ENCODE data around the gene NOP9. TPM values are rescaled to one million over a fixed set of nuclear protein-coding genes. Genes with fewer than 3 reads are reported as not detected.

The NOP9 gene
- total and polyA plus RNA-seq, 9 of the 15 experiments (the other 6 are each of a cell fraction or from before 2014, with no cell fraction given), result 1.0 to 27.9 (median 15.1) TPM

GRCh38 chr14:24252289-24253124 lies 47.1 kb upstream of the NOP9 start (continued):
- TF ChIP-seq CHD4 (IDR thresholded peaks at IDR 0.05; ENCODE audit: insufficient read depth, insufficient replicate concordance, low read depth, low read length, poor library complexity, severe bottlenecking), result no peak
- no peak for TF ChIP-seq MCM7 (IDR thresholded peaks at IDR 0.05)
- TF ChIP-seq ZNF589 (CRISPR knock-in tag; IDR thresholded peaks at IDR 0.05; ENCODE audit: low read depth), result no peak
- TF ChIP-seq ELF4 (CRISPR knock-in tag; IDR thresholded peaks at IDR 0.05), result no peak
- TF ChIP-seq HLTF (IDR thresholded peaks at IDR 0.05), result no peak
- TF ChIP-seq HMG20A (CRISPR knock-in tag; conservative IDR thresholded peaks at IDR 0.05), result no peak

GRCh38 chr14:24253936-24254335 lies 45.7 kb upstream of the NOP9 start:
- POLR2A ChIA-PET, result no interaction called here
- no peaks in the 10 kb centered on the region for H3K27me3 ChIP-seq (ENCODE audit: control insufficient read depth in 2 of 2, insufficient read depth in 2 of 2, low read length in 2 of 2)
- no peak overlapping the region for H3K9ac ChIP-seq (ENCODE audit: insufficient read depth in 1 of 2, low read depth in 2 of 2, low read length in 2 of 2)
- no peaks in the 10 kb centered on the region; the same call in 1 of the 3 replicates for H3K36me3 ChIP-seq (ENCODE audit: control insufficient read depth, insufficient read depth, low read length)
- TF ChIP-seq MECOM (CRISPR knock-in tag; IDR thresholded peaks at IDR 0.05), result no peak
- ATAC-seq (no peak), FAIRE-seq (no peak), DNase-seq (ENCODE audit: extremely low read depth in 1 of 4, low spot score in 3 of 4) (no peak)
- no peaks in the 10 kb centered on the region for H3K9me3 ChIP-seq (replicated peaks; ENCODE audit: control insufficient read depth, insufficient read depth, low read depth, low read length)
- in situ Hi-C loops (cut with MboI), result no loop called here
- BruUV-seq (replicated peaks), result no TSS peak
- H2AFZ ChIP-seq (ENCODE audit: low read depth, low read length), result no peak overlapping the region
- peaks cover 22 to 37% of the 10 kb centered on the region in 2 experiments; a peak in 4 of 5 replicates for H3K4me1 ChIP-seq (replicated peaks in 1 of 2; ENCODE audit: control insufficient read depth in 2 of 2, insufficient read depth in 2 of 2, low read length in 2 of 2)
- no peaks in the 10 kb centered on the region for H3K9me1 ChIP-seq (ENCODE audit: control insufficient read depth, insufficient read depth, low read length)
- WGBS (ENCODE audit: insufficient coverage, low coverage, missing lambda C conversion rate), result 87% methylated on average over 5 of the region's 7 CpGs
- no peak overlapping the region for H3K4me3 ChIP-seq
- no peak overlapping the region for H3K27ac ChIP-seq (ENCODE audit: extremely low read depth, low read depth, low read length)
- H3K79me2 ChIP-seq (ENCODE audit: control insufficient read depth, insufficient read depth, low read length), result no peaks in the 10 kb centered on the region
- CTCF ChIA-PET (ENCODE audit: low intra/inter-chr PET ratio), result no interaction called here
- no peaks in the 10 kb centered on the region for H4K20me1 ChIP-seq (replicated peaks; ENCODE audit: control insufficient read depth, insufficient read depth, low read length)
- intact Hi-C loops (cut with micrococcal nuclease), result no loop called here
- no peak overlapping the region for H3K4me2 ChIP-seq (ENCODE audit: insufficient read depth, low read length)
